Measurements from ENCODE around the gene RAPGEF1.

Gene RAPGEF1

DNA sequence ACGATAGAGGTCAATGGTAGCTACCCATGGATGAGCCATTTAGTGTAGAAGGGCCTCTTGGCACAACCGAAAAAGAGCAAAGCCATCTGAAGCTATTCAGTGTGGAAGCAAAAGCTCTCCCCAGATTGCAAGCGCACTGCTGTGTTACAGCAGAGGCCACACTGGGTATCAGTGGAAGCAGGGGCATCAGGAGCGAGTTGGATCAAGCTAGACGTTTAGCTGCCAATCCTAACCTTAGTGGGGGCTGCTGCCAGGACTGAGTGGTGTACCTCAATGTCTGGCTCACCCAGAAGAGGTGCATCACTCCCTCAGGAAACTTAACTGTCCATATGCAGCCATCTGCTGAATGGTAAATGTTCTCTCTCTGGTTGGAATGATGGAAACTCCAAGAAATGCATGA is 44.5 kb downstream of the RAPGEF1 start:
- TF ChIP-seq, protein P1, sequence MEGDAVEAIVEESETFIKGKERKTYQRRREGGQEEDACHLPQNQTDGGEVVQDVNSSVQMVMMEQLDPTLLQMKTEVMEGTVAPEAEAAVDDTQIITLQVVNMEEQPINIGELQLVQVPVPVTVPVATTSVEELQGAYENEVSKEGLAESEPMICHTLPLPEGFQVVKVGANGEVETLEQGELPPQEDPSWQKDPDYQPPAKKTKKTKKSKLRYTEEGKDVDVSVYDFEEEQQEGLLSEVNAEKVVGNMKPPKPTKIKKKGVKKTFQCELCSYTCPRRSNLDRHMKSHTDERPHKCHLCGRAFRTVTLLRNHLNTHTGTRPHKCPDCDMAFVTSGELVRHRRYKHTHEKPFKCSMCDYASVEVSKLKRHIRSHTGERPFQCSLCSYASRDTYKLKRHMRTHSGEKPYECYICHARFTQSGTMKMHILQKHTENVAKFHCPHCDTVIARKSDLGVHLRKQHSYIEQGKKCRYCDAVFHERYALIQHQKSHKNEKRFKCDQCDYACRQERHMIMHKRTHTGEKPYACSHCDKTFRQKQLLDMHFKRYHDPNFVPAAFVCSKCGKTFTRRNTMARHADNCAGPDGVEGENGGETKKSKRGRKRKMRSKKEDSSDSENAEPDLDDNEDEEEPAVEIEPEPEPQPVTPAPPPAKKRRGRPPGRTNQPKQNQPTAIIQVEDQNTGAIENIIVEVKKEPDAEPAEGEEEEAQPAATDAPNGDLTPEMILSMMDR (IDR thresholded peaks at IDR 0.05; ENCODE audit: insufficient read depth, low read length, missing control alignments): no peak
- no peak overlapping the region for H3K4me3 ChIP-seq (ENCODE audit: low read depth, low read length)
- ChIA-PET POLR2A (no interaction called here), CTCF (interaction anchor here (0.8 to 2.1 kb wide), 4 partner anchors 11 to 104 kb away, joined by 3 to 8 read pairs (median 6); no protein-coding TSS in a partner anchor)
- DNase-seq (ENCODE audit: low read depth, low spot score): no peak

DNA sequence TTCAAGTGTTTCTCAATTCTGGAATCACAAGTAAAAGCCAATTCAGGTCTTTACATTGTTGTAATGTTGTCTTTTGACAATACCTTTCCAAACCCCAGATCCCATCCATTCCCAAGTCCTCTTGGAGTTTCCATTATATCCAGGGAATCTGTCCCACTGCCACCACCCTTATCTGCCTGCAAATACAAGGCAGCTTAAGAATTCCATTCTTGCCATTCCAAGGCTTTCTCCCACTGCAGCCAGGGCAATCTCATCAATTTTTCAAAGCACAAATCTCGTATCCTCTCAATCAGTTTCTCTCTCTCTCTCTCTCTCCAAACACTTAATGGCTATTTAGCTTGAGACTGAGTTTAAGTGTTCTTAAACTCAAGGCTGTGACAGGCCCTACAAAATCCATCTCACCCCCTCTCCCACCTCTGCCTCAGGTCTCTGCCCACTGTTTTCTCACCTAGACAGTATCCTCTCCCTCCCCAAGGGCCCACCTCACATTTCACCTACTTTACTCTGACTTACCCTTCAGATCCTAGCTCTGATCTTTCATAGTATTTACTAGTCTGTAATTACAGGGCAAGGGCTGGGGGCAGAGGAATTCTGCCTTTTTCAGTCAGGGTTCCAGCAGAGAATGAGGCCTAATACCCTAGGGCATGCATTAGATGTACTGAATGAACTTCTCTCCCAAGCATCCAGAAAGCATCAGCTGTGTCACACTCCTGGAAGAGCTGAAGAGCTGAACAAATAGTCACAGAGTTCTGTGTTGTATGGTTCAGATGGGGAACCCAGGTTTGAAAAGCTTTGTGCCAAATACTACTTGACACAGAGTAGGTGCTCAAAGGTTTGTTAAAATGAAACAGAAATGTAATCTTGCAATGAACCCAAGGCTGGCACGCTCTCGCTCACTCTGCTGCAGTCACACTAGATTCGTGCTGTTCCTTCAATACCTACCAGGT is 46.0 kb downstream of the RAPGEF1 start:
- CTCF ChIA-PET: interaction anchor here (0.7 to 1.9 kb wide), 4 partner anchors 14 to 102 kb away, joined by 3 to 5 read pairs (median 4); no protein-coding TSS in a partner anchor
- POLR2A ChIA-PET: interaction anchor here (0.7 kb wide), 1 partner anchor 10 kb away, joined by 3 read pairs; no protein-coding TSS in a partner anchor
- TF ChIP-seq, protein P1 (IDR thresholded peaks at IDR 0.05; ENCODE audit: insufficient read depth, low read length, missing control alignments): no peak
- H3K4me3 ChIP-seq (ENCODE audit: low read depth, low read length): no peak overlapping the region
- no peak for DNase-seq (ENCODE audit: low read depth, low spot score)

DNA sequence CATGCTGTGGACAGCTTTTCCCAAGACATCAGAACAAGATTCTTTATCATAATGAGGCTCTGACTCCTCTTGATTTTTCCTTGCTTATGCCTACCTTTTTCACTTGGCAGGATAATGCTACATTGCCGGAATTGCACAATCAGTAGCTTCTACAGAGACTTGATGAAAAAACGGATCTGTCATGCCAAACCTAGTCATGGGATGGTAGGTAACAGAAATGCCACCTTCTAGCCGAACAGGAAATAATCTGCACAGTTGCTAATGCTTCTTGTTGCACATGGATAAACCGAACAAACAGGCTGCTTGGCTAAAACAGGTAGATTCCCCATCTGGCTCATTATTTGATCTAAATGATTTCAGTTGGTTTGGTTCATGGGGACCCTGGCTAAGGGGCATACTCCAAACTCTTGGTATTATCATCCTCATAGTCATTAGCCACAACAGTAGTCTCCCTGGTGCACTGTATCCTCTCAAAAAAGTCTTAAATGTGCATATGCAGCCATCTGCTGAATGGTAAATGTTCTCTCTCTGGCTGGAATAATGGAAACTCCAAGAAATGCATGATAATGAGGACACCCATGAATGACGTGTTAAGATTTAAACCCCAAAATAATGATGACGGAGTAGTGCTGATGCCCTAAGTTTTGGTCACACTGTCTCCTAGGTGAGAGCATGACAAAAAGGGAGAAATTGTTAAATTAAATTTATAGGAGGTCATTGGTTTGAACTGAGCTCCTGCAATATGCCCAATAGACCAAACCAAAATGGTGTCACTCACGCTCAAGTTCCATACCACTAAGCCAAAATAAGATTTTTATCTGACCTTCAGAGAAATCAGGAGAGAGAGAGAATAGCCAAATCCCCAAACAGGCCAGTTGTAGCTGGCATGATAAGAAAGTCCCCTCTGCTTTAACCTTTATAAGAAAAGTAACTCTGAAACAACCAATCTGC is 47.0 kb downstream of the RAPGEF1 start:
- no peak overlapping the region for H3K4me3 ChIP-seq (ENCODE audit: low read depth, low read length)
- TF ChIP-seq, protein P1 (IDR thresholded peaks at IDR 0.05; ENCODE audit: insufficient read depth, low read length, missing control alignments): no peak
- CTCF ChIA-PET: interaction anchor here (0.7 to 1.9 kb wide), 4 partner anchors 13 to 48 kb away, joined by 3 to 5 read pairs (median 3); no protein-coding TSS in a partner anchor
- DNase-seq (ENCODE audit: low read depth, low spot score): no peak
- POLR2A ChIA-PET: no interaction called here

DNA sequence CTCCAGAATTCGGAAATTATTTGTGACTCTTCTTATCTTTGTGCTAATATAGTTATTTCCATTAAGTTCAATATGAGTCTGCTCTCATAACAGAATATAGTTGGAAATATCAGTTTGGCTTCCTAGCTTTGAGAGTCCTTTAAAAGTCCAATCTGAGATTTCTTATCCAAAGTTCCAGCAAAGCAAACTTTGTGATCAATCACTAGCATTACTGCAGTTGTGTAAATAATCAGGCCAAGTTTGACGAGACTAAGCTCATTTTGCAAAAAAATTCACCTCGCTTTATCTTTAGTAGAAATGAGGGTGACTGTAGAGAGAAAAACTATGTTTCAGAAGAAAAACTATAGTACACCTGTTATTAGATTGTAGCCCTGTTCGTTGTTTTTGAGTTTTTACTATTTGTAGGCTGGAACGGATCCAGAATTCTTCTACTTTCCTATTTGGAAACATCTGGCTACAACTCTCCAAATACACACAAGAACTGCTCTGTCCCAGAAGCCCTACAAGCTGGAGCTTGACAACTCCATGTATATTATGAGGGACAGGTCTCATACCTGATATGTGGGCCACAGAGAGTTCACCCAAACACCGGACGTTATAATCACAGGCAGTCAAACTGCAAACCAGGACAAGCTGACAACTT is 47.8 kb downstream of the RAPGEF1 start:
- DNase-seq (ENCODE audit: low read depth, low spot score): no peak
- ChIA-PET CTCF (interaction anchor here (1.1 to 1.9 kb wide), 3 partner anchors 14 to 48 kb away, joined by 3 to 5 read pairs (median 3); no protein-coding TSS in a partner anchor), POLR2A (no interaction called here)
- H3K4me3 ChIP-seq (ENCODE audit: low read depth, low read length): no peak overlapping the region
- TF ChIP-seq, protein P1 (IDR thresholded peaks at IDR 0.05; ENCODE audit: insufficient read depth, low read length, missing control alignments): no peak

DNA sequence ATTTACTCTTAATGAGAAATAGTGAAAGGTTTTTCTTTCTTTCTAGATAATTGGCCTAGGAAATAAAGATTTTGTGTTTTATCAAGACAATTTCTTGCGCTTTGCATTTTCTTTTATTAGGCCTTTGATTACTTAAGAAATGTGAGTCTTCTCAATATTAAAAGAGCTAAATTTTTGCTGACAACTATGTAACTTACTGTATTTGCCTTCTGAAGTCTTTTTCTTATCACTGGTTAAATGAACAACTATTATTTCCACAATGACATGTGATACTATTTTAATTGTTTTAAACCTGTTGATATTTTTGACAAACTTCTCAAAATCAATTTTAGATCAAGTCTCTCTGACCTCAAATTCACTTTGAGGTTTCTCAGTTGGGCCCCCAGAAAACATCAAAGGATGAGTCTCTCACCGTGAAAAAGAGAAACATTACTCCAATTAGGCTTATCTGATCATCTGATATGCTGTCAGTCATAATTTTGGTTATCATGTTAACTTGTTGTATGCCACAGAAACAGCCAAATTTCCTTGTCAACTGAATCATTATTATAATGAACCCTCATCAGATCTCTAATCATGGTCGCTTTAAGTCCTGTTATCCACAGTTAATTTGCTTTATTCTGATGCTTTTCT is 48.8 kb downstream of the RAPGEF1 start:
- TF ChIP-seq, protein P1 (IDR thresholded peaks at IDR 0.05; ENCODE audit: insufficient read depth, low read length, missing control alignments): no peak
- no peak for DNase-seq (ENCODE audit: low read depth, low spot score)
- CTCF ChIA-PET: interaction anchor here (1.0 kb wide), 1 partner anchor 49 kb away, joined by 3 read pairs; the partner anchor contains the start of gene RAPGEF1
- POLR2A ChIA-PET: no interaction called here
- no peak overlapping the region for H3K4me3 ChIP-seq (ENCODE audit: low read depth, low read length)
